Stimulated activated CD4-positive, alpha-beta T cell treated with anti-CD3 and anti-CD28 coated beads, Interleukin-4, amount 100 ng/mL, for 24 hours (primary cell): Measurements from ENCODE around the gene YIF1B.

Source experiments
- DNase-seq: peaks from one replicate; pipeline ENCODE4 v3.0.0-alpha.2; 2020

Gene YIF1B

GRCh38 chr19:38333245-38333644 lies 17.5 kb upstream of the YIF1B start:
- no peak for DNase-seq

- no peak for DNase-seq
Measured at GRCh38 chr19:38331728-38332127, 16.0 kb upstream of the YIF1B start.

- DNase-seq, result no peak
Measured at GRCh38 chr19:38329651-38330050, 13.9 kb upstream of the YIF1B start.

- no peak for DNase-seq
Measured at GRCh38 chr19:38326591-38326990, 10.8 kb upstream of the YIF1B start.

DNA sequence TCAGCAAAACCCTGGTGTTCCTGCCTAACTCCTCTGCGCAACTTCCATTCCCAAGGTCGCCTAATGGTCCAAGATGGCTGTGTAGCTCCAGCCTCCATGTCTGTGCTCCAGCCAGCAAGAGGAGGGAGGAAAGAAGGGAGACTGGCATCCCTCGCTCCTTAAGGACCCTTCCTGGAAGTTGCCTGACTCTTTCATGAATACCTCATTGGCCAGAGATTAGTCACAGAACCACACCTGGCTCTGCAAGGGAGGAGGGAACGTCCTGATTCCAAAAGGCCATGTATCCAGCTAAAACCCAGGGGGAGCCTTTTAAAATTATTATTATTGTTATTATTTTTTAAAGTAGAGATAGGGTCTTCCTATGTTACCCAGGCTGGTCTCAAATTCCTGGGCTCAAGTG lies 8.7 kb upstream of the YIF1B start:
- no peak for DNase-seq

DNA sequence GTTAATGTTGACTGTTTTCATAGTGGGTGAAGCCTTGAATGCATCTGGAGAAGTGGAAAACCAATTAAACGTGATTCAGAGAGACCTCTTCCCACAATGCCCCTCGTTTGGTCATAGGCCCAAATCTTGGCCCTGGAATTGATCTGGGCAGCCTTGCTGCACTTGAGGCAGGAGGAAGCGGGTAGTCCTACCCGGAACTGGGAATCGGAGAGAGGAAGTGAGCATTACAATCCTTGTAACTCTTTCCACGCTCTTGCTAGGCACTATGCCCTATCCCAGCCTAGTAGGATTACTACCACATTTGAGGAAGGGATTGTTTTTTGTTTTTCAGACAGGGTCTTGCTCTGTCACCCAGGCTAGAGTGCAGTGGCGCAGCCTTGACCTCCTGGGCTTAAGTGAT lies 7.5 kb upstream of the YIF1B start:
- no peak for DNase-seq

DNA sequence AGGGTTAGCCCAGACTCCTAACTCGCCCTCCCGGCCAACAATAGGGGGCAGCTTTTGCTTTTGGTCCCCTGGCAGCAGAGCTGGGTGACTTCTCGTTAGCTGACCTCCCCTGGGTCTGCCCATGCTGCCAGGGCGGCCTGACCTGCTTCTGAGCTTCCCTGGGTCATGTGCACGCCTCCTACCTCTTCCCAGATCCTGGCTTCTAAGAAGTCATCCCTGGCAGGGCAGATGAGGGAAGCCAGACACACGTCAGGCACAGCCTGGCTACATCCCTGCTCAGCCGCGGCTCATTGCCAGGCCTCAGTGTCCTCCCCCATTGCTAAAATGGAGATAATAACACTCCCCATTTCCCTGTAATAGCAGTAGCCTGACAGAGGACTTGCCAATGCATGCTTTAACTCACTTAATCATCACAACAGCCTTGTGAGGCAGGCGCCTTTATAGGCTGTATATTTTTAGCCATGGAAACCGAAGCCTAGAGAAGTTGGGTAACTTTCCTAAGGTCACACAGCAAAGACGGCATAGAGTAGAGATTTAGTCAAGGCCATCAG lies 6.0 kb upstream of the YIF1B start:
- no peak for DNase-seq

DNA sequence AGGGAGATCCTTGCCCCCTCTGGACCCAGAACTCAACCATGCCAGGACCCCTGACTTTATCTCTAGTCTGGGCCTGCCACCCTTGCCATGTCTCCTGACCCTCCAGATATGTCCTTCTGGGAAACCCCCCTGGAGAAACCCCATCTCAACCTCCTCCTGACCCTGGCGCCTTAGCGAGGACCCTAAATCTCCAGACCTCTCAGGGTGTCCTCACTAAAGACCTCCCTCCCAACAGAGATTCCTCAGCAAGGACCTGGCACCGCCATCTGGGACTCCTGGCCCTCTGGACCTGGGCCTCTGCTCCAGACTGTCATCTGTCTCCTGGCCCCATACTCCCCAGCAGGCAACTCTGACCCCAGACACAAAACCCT lies 5.2 kb upstream of the YIF1B start:
- no peak for DNase-seq

DNA sequence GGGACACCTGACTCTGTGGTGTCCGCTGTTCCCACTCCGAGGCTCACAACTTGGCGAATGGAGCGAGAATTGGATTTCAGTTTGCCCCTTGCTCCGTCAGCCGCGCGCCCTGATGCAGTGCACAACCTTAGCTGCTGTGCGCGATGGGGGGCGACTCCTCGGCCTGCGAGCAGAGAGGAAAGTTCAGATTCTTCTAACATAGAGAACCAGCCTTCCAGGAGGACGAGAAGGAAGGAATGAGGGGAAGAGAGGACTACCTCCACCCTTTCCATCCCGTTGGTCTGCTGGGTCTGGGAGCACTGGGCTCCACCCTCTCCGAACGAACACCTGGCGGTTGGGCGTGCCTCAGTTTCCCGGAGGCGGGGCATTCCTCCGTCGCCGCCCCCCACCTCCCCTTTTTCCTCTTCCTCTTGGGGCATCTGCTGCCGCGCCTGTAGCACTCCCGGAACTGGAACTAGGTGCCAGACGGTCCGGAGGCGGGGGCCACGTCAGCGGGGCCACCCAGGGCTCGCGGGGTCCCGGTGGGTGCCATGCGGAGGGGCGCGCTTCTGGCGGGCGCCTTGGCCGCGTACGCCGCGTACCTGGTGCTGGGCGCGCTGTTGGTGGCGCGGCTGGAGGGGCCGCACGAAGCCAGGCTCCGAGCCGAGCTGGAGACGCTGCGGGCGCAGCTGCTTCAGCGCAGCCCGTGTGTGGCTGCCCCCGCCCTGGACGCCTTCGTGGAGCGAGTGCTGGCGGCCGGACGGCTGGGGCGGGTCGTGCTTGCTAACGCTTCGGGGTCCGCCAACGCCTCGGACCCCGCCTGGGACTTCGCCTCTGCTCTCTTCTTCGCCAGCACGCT lies 3.9 kb upstream of the YIF1B start, which contains the start of gene KCNK6:
Gene KCNK6, plus strand, starts transcription at position 425 of the 838 bp plus-strand sequence. Its CDS starts 106 bp downstream, at position 531.
- peak; percentile 53 for DNase-seq

- DNase-seq, result no peak
Measured at GRCh38 chr19:38318660-38319059, 2.9 kb upstream of the YIF1B start.

- DNase-seq, result peak; percentile 29
Measured at GRCh38 chr19:38317104-38317612, 1.4 kb upstream of the YIF1B start.

- no peak for DNase-seq
Measured at GRCh38 chr19:38316477-38317067, 825 bp upstream of the YIF1B start.

DNA sequence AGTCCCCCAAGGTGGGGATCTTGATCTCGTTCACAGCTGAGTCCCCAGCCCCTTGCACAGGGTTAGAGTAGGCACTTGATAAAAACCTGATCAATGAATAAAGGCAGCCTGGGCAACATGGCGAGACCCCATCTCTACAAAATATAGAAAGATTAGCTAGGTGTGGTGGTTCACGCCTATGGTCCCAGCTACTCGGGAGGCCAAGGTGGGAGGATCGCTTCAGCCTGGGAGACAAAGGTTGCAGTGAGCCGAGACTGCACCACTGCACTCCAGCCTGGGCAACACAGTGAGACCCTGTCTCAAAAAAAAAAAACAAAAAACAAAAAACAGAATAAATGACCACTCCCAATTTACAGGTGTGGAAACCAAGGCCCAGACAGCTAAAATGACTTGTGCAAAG lies 4.8 kb downstream of the YIF1B start:
- DNase-seq, result no peak

- DNase-seq, result no peak
Measured at GRCh38 chr19:38310279-38310670, 5.5 kb downstream of the YIF1B start.

GRCh38 chr19:38309615-38310278 lies 6.0 kb downstream of the YIF1B start:
- no peak for DNase-seq

DNA sequence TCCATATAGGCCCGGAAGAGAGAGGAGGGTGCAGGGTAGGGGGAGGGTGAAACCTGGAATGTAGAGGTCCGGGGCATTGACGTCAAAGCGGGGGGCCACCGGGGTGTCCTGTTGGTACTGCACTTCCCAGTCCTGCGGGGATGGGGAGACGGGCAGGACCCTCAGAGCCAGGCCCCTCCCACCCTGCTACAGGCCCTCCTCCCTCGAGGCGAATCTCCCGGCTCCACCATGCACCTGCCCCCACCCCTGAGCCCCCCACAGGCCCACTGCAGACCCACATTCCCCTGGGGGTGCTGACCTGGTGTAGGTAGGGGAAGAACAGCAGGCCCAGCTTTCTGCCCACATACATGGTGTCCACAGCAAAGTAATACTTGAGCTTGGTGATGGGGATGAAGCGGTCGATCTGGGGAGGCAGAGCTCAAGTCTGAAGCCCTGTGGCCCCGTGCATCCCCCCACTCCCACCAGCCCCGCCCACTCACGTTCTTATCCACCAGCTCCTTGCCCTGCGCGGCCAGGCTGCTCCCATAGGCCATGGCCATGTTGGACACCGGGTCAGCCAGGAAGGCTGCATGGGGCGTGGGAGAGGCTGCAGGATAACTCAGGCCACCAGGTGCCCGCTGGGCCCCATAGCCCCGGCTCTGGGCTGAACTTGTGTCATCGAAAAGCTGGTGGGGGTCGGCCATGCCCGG lies 6.7 kb downstream of the YIF1B start:
- no peak for DNase-seq

GRCh38 chr19:38308006-38308766 lies 7.6 kb downstream of the YIF1B start:
- no peak for DNase-seq

GRCh38 chr19:38307597-38307996 lies 8.2 kb downstream of the YIF1B start:
- DNase-seq, result no peak

GRCh38 chr19:38307076-38307475 lies 8.7 kb downstream of the YIF1B start:
- no peak for DNase-seq

GRCh38 chr19:38306236-38306635 lies 9.5 kb downstream of the YIF1B start:
- no peak for DNase-seq

GRCh38 chr19:38304866-38305429 lies 10.8 kb downstream of the YIF1B start:
- DNase-seq, result no peak

- no peak for DNase-seq
Measured at GRCh38 chr19:38304352-38304865, 11.3 kb downstream of the YIF1B start.
